Activated CD4-positive, alpha-beta T cell treated with anti-CD3 and anti-CD28 coated beads for 36 hours (primary cell): ENCODE measurements around the gene CEP120. TPM values are rescaled to one million over a fixed set of nuclear protein-coding genes. Genes with fewer than 3 reads are reported as not detected.
A peak's percentile ranks its signal among the peaks of the same experiment; 100 is the strongest.
"Not testable (repeated sequence)": the region's sequence is repeated elsewhere in the genome, so short reads cannot be mapped to it uniquely, and the experiment has no call there.

Experiments
- ATAC-seq: fragments of 200-7000 bp; cut with Tn5 transposase; one replicate; pipeline ENCODE4 v1.10.0; 2021; ENCODE audit warnings: mild to moderate bottlenecking, moderate library complexity
- CTCF ChIA-PET: fragments of 350-600 bp; sonication (Branson Sonifier 250); formaldehyde crosslinking; loops from one replicate; lab custom pipeline; 2021; ENCODE audit warnings: antibody characterized with exemption; lab: Charles Lee
- POLR2A ChIA-PET: fragments of 350-600 bp; sonication (Branson Sonifier 250); formaldehyde crosslinking; loops from one replicate; lab custom pipeline; 2021; ENCODE audit warnings: antibody characterized with exemption, inconsistent platforms; lab: Charles Lee
- DNase-seq: peaks from one replicate; pipeline ENCODE4 v3.0.0-alpha.2; 2020
- H3K27ac Mint-ChIP-seq: one replicate; pipeline ENCODE4 v1.8.0; 2021; ENCODE audit warnings: mixed read lengths
- H3K27me3 Mint-ChIP-seq: one replicate; pipeline ENCODE4 v1.8.0; 2021; ENCODE audit warnings: mixed read lengths
- H3K36me3 Mint-ChIP-seq: one replicate; pipeline ENCODE4 v1.8.0; 2021; ENCODE audit warnings: low read depth, mixed read lengths
- H3K4me1 Mint-ChIP-seq: one replicate; pipeline ENCODE4 v1.8.0; 2021; ENCODE audit warnings: mixed read lengths
- H3K4me3 Mint-ChIP-seq: one replicate; pipeline ENCODE4 v1.8.0; 2021; ENCODE audit warnings: mild to moderate bottlenecking, moderate library complexity, mixed read lengths
- H3K9me3 Mint-ChIP-seq: one replicate; pipeline ENCODE4 v1.8.0; 2021; ENCODE audit warnings: low read depth, mixed read lengths
- intact Hi-C, 2 experiments: fragments of 100-400 bp; cut with DNase I in 1 of 2; cut with micrococcal nuclease in 1 of 2; formaldehyde crosslinking; loops; one replicate each; pipeline versions ENCODE4 v1.14.2 to v1.15.1; 2022 to 2024; cut with DNase I, micrococcal nuclease
- total RNA-seq, 2 experiments: library from RNA; stranded (reverse); gene quantifications; one replicate each; pipeline ENCODE4 v1.2.3, GENCODE V29; 2021

Gene CEP120
- total RNA-seq, 2 experiments from 2014 or later = 29.5 to 32.5 TPM

DNA sequence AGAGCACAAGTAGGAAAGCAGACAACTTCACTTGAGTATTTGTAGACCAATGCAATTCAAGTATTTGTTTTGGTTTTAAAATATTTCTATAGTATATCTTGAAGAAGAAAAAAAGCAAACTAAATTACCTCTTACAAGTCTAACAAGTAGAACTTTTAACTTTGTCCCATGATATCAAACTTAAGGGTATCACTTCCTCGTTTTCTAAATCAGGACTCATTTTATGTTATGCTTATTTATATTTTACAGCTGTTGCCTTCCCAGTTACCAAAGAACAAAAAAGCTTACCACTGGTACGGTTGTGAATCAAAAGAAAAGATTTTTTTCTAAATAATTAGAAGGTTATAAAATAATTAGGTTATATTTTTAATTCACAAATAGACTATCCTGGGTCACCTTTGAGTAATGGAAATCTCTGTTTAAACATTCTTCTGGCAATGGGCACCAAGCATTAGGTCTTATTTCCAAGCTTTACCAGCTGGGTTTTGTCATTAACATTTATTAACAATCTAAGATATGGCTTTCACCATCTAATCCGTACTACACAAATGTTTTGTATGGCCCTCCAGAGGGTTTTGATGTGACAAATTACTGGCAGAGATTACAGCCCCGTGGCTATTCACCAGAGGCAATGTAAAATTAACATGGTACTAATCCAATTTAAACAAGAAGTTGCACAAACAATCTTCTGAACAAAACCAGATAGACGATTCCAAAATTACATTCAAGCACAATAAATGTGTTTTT is 63.6 kb downstream of the CEP120 start:
- intact Hi-C loops = loop anchor here in 1 of 2 experiments (10.0 kb wide), 1 partner anchor 1165 kb away; no protein-coding TSS in a partner anchor
- H3K36me3 Mint-ChIP-seq = peaks cover 45% of the 10 kb centered on the region

DNA sequence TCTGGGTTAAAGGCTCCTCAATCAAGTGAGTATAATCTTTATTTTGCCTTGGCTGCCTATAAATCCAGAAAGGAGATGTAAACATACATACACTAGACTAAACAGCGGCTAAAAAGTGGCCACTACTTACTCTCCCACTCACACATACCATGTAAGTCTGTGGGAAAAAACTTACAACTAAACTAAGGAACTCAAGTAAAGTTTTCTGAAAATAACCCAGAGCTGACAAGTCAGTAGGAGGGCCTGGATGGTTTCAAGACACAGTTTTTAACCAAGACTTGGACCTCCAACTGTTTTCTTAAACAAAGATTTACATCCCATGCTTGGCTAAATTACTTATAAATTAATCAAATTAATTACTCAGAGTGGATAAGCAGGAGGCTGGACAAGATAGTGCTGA is 64.5 kb downstream of the CEP120 start:
- DNase-seq (no peak), ATAC-seq (no peak)
- Mint-ChIP-seq H3K4me3 (no peak overlapping the region), H3K27me3 (no peaks in the 10 kb centered on the region), H3K9me3 (peaks cover 5% of the 10 kb centered on the region), H3K27ac (no peak overlapping the region), H3K36me3 (peaks cover 48% of the 10 kb centered on the region), H3K4me1 (no peaks in the 10 kb centered on the region)
- intact Hi-C loops = no loop called here
- CTCF ChIA-PET = no interaction called here
- POLR2A ChIA-PET = no interaction called here

More for the DNA sequence above, 63.6 kb downstream of the CEP120 start:
- H3K4me1 Mint-ChIP-seq = no peaks in the 10 kb centered on the region
- H3K27me3 Mint-ChIP-seq = no peaks in the 10 kb centered on the region
- ATAC-seq (no peak), DNase-seq (no peak)
- ChIA-PET CTCF (interaction anchor here (2.1 kb wide), 1 partner anchor 251 kb away, joined by 5 read pairs; no protein-coding TSS in a partner anchor), POLR2A (no interaction called here)
- no peak overlapping the region for H3K27ac Mint-ChIP-seq
- H3K4me3 Mint-ChIP-seq = no peak overlapping the region
- peaks cover 5% of the 10 kb centered on the region for H3K9me3 Mint-ChIP-seq

DNA sequence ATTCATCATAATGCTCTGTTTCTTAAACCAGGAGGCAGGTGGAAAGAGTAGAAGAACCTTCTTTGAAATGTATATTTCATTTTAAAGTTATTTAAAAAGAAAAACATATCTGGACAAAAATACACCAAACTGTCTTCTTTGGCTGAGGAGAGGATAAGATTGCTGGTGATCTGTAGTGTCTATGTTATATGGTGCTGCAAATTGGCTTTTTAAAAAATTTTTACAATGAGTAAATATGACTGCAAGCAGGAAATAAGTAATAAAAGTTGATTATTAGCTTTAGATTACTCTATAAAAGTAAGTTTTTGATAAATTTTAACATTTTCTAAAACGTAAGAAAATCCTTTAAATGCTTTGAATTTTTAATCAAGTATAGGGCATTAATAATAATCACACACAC is 64.9 kb downstream of the CEP120 start:
- Mint-ChIP-seq H3K4me3 (no peak overlapping the region), H3K27me3 (no peaks in the 10 kb centered on the region), H3K4me1 (no peaks in the 10 kb centered on the region), H3K9me3 (peaks cover 5% of the 10 kb centered on the region), H3K36me3 (peaks cover 50% of the 10 kb centered on the region), H3K27ac (no peak overlapping the region)
- DNase-seq (no peak), ATAC-seq (no peak)
- CTCF ChIA-PET = no interaction called here
- POLR2A ChIA-PET = no interaction called here
- intact Hi-C loops = no loop called here

DNA sequence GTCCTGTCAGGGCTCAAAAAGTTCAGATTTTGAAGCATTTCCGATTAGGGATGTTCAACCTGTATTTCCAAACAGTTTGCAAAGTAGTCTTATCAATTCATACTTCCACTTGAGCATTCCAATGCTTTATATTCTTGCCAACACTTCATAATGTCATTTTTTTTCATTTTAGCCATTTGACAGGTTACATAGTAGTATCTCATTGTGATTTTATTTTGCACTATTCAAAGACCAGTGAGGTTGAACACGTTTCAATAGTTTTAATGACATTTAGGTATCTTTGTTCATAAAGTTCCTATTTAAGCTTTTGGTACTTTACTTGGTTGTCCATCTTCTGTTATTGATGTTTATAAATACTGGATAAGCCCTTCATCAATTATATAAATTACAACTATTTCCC is 71.4 kb downstream of the CEP120 start:
- Mint-ChIP-seq H3K27me3 (no peaks in the 10 kb centered on the region), H3K9me3 (peaks cover 2% of the 10 kb centered on the region), H3K36me3 (peaks cover 17% of the 10 kb centered on the region), H3K27ac (no peak overlapping the region), H3K4me1 (no peaks in the 10 kb centered on the region), H3K4me3 (no peak overlapping the region)
- CTCF ChIA-PET = interaction anchor here (0.9 kb wide), 1 partner anchor 12 kb away, joined by 3 read pairs; no protein-coding TSS in a partner anchor
- DNase-seq (no peak), ATAC-seq (no peak)
- intact Hi-C loops = no loop called here
- POLR2A ChIA-PET = no interaction called here

DNA sequence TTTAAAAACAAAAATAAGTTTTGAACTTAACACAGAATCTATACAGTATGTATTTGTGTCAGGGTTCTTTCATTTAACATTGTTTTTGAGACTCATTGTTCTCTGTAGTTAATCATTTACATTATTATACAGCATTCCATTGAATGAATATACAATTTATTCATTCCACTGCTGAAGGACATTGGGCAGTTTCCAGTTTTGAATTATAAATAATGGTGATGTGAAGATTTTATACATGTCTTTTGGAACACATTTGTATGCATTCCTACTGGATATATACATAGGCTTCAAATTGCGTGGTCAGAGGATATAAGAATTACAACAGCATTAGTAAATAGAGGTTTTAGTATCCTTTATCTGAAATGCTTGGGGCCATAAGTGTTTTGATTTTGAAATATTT is 72.0 kb downstream of the CEP120 start:
- H3K36me3 Mint-ChIP-seq = peaks cover 14% of the 10 kb centered on the region
- ChIA-PET CTCF (no interaction called here), POLR2A (no interaction called here)
- no peak overlapping the region for H3K4me3 Mint-ChIP-seq
- intact Hi-C loops = no loop called here
- ATAC-seq (no peak), DNase-seq (no peak)
- no peak overlapping the region for H3K27ac Mint-ChIP-seq
- no peaks in the 10 kb centered on the region for H3K4me1 Mint-ChIP-seq
- H3K9me3 Mint-ChIP-seq = no peaks in the 10 kb centered on the region
- no peaks in the 10 kb centered on the region for H3K27me3 Mint-ChIP-seq

DNA sequence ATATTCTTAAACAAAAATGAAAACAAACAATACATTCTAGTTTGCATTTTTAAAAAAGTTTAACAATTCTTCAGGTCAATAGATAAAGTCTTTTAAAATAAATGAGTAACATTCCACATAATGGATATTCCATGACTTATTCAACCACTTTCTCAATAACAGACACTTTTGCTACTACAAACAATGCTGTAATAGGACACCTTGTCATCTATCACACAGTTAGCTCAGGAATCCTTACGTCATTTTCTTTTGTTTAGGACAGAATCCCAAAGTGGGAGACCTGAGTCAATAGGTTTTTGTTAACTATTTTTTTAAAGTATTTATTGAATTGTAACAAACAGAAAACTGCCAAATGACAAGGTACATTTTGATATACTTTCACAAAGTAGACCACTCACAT is 72.5 kb downstream of the CEP120 start:
- Mint-ChIP-seq H3K4me3 (no peak overlapping the region), H3K27ac (no peak overlapping the region), H3K9me3 (no peaks in the 10 kb centered on the region), H3K4me1 (no peaks in the 10 kb centered on the region), H3K27me3 (no peaks in the 10 kb centered on the region), H3K36me3 (peaks cover 11% of the 10 kb centered on the region)
- ChIA-PET POLR2A (no interaction called here), CTCF (no interaction called here)
- intact Hi-C loops = no loop called here
- DNase-seq (no peak), ATAC-seq (no peak)

DNA sequence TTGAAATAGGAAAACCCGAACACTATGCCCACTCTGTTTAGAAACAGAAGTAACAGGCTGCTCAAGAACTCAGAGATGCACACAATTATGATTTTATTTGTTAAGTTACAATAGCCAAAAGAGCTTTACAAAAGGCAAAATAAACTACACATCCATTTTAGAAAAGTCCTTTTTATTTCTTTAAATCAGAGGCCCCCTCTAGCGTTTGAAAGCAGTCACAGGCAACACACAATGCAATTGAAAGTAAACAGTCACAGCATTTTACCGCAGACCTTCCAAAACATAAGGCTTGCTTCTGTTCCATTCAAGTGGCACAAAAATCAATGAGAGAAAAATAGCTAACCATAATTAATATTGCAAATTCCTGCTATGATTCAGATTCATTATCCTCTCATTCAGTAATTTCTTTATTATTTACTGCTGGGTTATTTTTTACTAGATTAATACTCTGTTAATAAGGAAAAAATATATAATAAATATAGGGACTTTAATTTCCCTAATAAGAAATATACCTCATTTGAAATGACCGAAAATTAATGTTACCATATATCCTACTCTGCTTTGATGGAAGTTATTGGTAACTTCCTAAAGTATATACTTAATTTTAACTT is 78.3 kb downstream of the CEP120 start:
- Mint-ChIP-seq H3K4me3 (no peak overlapping the region), H3K27ac (no peak overlapping the region), H3K27me3 (no peaks in the 10 kb centered on the region), H3K36me3 (peaks cover 4% of the 10 kb centered on the region), H3K9me3 (no peaks in the 10 kb centered on the region), H3K4me1 (no peaks in the 10 kb centered on the region)
- intact Hi-C loops = no loop called here
- ChIA-PET CTCF (interaction anchor here (0.7 to 2.1 kb wide), 5 partner anchors 12 to 79 kb away, joined by 3 to 5 read pairs (median 4); no protein-coding TSS in a partner anchor), POLR2A (no interaction called here)
- ATAC-seq = no peak
- peak; percentile 7 for DNase-seq

DNA sequence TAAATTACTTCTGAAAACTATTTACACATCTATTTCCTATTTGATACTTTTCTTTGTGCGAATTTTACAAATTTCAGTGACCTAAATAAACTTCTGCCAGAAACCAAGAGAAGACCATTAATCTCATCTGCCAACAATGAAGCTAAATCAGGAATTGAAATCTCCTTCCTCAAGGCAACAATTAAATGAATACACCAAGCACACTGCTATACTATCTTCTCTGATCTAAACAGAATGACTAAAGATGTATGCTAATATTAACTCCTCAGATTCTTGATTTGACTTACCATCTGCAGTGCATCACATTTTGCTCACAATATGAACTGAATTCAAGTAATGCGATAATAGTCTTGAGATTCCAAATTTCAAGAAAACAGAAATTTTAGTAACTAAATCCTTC is 82.3 kb downstream of the CEP120 start:
- no peak for ATAC-seq
- no peak overlapping the region for H3K27ac Mint-ChIP-seq
- no peaks in the 10 kb centered on the region for H3K9me3 Mint-ChIP-seq
- intact Hi-C loops = no loop called here
- POLR2A ChIA-PET = no interaction called here
- H3K4me3 Mint-ChIP-seq = no peak overlapping the region
- no peaks in the 10 kb centered on the region for H3K27me3 Mint-ChIP-seq
- no peak for DNase-seq
- H3K36me3 Mint-ChIP-seq = no peaks in the 10 kb centered on the region
- no peaks in the 10 kb centered on the region for H3K4me1 Mint-ChIP-seq
- CTCF ChIA-PET = no interaction called here

DNA sequence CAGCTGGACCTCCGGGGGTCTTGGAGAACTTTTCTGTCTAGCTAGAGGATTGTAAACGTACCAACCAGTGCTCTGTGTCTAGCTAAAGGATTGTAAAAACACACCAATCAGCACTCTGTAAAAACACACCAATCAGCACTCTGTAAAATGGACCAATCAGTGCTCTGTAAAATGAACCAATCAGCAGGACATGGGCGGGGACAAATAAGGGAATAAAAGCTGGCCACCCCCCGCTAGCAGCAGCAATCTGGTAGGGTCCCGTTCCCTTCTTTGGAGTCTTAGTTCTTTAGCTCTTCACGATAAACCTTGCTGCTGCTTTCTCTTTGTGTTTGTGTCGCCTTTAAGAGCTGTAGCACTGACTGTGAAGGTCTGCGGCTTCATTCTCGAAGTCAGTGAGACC is 114.8 kb downstream of the CEP120 start:
- POLR2A ChIA-PET = not testable (repeated sequence)

DNA sequence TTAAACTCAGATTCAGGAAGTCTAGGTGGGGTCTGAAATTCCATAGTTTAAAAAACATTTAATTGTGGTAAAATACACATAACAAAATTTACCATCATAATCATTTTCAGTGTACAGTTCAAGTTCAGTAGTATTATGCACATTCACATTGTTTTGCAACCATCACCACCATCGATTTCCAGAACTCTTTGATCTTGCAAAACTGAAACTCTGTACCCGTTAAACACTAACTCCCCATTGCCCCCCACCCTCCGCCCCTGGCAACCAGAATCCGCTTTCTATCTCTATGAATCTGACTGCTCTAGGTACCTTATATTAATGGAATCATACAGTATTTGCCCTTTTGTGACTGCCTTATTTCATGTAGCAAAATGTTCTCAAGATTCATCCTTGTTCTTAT is 117.5 kb downstream of the CEP120 start:
- Mint-ChIP-seq H3K27me3 (peaks cover 7% of the 10 kb centered on the region), H3K4me3 (no peak overlapping the region), H3K36me3 (no peaks in the 10 kb centered on the region), H3K4me1 (no peaks in the 10 kb centered on the region), H3K27ac (no peak overlapping the region), H3K9me3 (no peaks in the 10 kb centered on the region)
- intact Hi-C loops = no loop called here
- ATAC-seq (no peak), DNase-seq (no peak)
- ChIA-PET CTCF (no interaction called here), POLR2A (no interaction called here)

More for the DNA sequence above, 114.8 kb downstream of the CEP120 start:
- intact Hi-C loops, H3K36me3 Mint-ChIP-seq, ATAC-seq, H3K4me3 Mint-ChIP-seq, H3K27me3 Mint-ChIP-seq, H3K4me1 Mint-ChIP-seq, CTCF ChIA-PET, H3K9me3 Mint-ChIP-seq, H3K27ac Mint-ChIP-seq, DNase-seq: not testable (repeated sequence)

DNA sequence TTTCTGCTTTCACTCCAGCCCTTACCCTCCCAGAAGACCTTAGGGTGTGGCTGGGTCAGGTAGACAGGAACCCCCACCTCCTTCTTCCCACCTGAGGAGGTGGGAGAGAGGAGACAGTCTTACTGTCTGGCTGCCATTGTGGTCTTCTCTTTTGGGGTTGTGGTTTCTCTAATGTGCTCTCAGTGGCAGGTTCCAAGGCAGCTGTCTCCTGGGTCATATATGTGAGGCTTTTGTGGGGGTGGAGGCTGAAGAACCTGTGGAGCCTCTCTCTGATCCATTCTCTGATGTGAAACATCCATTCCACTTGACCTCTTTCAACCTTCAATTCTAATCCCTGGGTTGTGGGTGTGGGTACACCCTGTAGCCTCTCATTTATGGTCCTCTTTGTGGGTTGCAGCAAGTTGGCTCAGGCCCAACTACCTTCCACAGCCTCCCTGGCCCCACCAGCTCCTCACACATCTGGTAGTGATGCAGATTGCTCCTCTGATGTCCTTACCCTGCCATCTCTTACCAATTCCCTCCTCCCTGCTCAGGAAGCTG is 118.4 kb downstream of the CEP120 start:
- no peaks in the 10 kb centered on the region for H3K9me3 Mint-ChIP-seq
- ChIA-PET POLR2A (no interaction called here), CTCF (interaction anchor here (0.8 kb wide), 1 partner anchor 11 kb away, joined by 3 read pairs; no protein-coding TSS in a partner anchor)
- no peak overlapping the region for H3K4me3 Mint-ChIP-seq
- peaks cover 9% of the 10 kb centered on the region for H3K27me3 Mint-ChIP-seq
- H3K36me3 Mint-ChIP-seq = no peaks in the 10 kb centered on the region
- H3K4me1 Mint-ChIP-seq = no peaks in the 10 kb centered on the region
- DNase-seq (no peak), ATAC-seq (no peak)
- no peak overlapping the region for H3K27ac Mint-ChIP-seq
- intact Hi-C loops = no loop called here

DNA sequence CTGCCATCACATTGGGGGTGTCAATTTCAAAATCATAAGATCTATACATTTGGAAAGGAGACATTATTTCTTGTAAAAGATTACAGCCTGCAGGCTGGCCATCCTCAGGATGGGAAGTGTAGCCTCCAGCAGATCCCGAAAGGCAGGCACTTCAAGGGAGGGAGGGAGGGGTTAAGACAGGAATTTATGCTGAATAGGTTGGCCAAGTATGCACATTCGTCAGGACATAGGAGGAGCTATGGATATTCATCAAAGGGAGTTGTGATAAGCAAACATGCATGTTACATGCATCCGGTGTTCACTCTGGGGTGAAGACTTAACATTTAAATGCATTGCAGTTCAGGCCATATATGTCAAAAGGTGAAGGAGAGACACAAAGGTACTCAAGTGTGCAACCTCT is 119.4 kb downstream of the CEP120 start:
- ATAC-seq (no peak), DNase-seq (no peak)
- H3K9me3 Mint-ChIP-seq = no peaks in the 10 kb centered on the region
- no peaks in the 10 kb centered on the region for H3K36me3 Mint-ChIP-seq
- H3K4me1 Mint-ChIP-seq = no peaks in the 10 kb centered on the region
- POLR2A ChIA-PET = no interaction called here
- intact Hi-C loops = no loop called here
- no peak overlapping the region for H3K27ac Mint-ChIP-seq
- CTCF ChIA-PET = no interaction called here
- H3K4me3 Mint-ChIP-seq = no peak overlapping the region
- peaks cover 9% of the 10 kb centered on the region for H3K27me3 Mint-ChIP-seq
